GM10248 (cell line): ENCODE measurements around the gene TRAPPC6A.

Source experiments
- CTCF ChIA-PET: fragments of 300-600 bp; sonication (Branson Sonifier 250); formaldehyde crosslinking; extraction: SDS; loops from one replicate; lab custom pipeline; 2021; ENCODE audit warnings: antibody characterized with exemption; lab: Yijun Ruan, JAX
- POLR2A ChIA-PET: fragments of 350-650 bp; sonication (Branson Sonifier 250); formaldehyde crosslinking; extraction: SDS; loops from one replicate; lab custom pipeline; 2020; ENCODE audit warnings: antibody characterized with exemption; lab: Yijun Ruan, JAX
- DNase-seq: peaks from one replicate; pipeline ENCODE4 v3.0.0; 2012; ENCODE audit errors: extremely low spot score
- TF ChIP-seq, protein P1 (sequence below): IDR thresholded peaks from 2 replicates; pipeline ENCODE4 v1.5.1; 2012; ENCODE audit warnings: mild to moderate bottlenecking, low read depth; ENCODE audit errors: extremely low read depth, missing control alignments, control extremely low read depth

The TRAPPC6A gene

DNA sequence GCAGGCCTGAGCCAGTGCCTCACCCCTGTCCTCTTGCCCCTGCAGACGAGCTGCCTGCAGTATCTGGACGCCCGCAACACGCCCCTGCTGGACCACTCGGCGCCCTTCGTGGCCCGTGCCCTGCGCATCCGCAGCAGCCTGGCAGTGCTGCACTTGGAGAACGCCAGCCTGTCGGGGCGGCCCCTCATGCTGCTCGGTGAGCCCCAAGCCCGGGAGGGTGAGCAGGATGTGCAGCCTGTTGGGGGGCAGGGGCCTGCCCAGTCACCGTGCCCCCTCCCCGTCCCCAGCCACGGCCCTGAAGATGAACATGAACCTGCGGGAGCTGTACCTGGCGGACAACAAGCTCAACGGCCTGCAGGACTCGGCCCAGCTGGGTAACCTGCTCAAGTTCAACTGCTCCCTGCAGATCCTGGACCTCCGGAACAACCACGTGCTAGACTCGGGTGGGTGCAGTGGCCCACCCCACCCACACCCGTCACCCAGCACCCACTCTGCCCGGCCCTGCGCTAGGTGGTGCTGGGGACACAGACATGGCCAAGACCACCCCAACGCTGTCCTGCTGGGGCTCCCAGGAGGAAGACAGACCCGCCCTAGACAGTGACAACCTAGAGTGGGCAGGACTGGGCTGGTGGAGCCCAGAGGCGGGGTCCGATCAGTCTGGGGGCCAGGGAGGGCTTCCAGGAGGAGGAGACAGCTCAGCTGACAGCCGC lies 35.9 kb downstream of the TRAPPC6A start:
- ChIA-PET POLR2A (no interaction called here), CTCF (interaction anchor here (1.0 kb wide), 1 partner anchor 88 kb away, joined by 3 read pairs; no protein-coding TSS in a partner anchor)
- no peak for DNase-seq
- TF ChIP-seq, protein P1, sequence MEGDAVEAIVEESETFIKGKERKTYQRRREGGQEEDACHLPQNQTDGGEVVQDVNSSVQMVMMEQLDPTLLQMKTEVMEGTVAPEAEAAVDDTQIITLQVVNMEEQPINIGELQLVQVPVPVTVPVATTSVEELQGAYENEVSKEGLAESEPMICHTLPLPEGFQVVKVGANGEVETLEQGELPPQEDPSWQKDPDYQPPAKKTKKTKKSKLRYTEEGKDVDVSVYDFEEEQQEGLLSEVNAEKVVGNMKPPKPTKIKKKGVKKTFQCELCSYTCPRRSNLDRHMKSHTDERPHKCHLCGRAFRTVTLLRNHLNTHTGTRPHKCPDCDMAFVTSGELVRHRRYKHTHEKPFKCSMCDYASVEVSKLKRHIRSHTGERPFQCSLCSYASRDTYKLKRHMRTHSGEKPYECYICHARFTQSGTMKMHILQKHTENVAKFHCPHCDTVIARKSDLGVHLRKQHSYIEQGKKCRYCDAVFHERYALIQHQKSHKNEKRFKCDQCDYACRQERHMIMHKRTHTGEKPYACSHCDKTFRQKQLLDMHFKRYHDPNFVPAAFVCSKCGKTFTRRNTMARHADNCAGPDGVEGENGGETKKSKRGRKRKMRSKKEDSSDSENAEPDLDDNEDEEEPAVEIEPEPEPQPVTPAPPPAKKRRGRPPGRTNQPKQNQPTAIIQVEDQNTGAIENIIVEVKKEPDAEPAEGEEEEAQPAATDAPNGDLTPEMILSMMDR, result no peak

DNA sequence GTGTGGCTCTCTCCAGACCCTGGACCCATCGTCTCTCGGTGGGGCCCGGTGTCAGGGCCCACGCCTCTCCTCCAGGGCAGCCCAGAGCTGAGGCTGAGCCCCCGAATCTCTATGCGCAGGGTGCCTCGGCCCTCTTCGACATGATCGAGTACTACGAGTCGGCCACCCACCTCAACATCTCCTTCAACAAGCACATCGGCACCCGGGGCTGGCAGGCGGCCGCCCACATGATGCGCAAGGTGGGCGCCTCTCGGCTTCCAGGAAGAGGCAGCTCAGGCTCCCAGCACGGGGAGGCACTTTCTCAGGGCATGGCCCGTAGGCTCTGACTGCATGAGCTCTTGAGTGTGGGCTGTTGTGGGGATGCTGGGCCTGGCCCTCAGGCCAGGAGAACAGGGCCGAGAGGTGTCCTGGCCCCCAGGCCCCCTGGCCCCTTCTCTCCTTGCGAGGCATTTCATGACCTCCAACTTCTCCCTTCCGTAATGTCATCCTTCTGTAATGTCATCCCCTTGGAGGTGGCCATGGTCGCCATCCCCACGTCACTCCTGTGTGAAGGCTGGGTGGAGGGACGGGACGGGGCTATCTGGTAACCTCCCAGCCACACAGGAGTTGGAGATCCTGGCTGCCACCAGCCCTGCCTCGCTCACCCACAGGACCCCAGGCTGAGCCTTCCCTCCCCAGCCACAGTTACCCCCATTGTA lies 36.7 kb downstream of the TRAPPC6A start:
- ChIA-PET POLR2A (no interaction called here), CTCF (interaction anchor here (1.4 kb wide), 1 partner anchor 15 kb away, joined by 4 read pairs; no protein-coding TSS in a partner anchor)
- DNase-seq, result no peak
- TF ChIP-seq, protein P1, result no peak

DNA sequence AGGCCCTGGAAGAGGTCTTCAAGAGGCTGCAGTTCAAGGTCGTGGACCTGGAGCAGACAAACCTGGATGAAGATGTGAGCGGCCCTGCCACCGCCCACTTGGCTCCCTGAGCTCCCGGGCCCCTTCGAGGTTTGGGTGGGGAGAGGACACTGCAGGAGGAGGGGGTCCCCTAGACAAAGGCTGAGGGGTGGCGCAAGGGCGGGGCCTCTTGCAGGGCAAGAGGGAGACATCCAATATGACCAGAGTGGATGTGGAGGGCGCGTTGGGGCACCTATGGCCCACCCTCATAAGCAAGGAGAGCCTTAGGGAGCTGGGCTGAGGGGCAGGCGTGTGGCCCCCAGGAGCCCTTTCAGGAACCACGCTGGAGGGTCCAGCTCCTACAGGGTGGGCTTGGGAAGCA lies 37.5 kb downstream of the TRAPPC6A start:
- ChIA-PET CTCF (interaction anchor here (1.4 kb wide), 1 partner anchor 14 kb away, joined by 4 read pairs; no protein-coding TSS in a partner anchor), POLR2A (no interaction called here)
- TF ChIP-seq, protein P1, result no peak
- DNase-seq, result no peak

DNA sequence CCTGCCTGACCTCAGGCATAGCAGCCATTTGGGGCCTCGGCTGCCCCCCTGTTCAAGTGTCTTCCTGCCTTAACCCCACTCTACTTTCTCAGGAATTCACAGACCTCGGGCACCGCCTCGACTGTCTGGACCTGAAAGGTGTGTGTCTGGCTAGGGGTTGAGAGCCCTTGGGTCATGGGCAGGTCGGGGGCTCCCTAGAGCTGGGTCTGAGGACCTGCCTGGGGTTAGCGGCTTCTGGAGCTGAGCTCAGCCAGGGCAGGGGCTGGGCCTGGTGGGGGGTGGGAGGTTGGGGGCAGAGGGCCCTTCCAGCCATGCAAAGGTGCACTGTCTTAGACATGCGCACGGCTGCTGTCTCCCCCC lies 37.9 kb downstream of the TRAPPC6A start:
- POLR2A ChIA-PET, result no interaction called here
- TF ChIP-seq, protein P1, result no peak
- CTCF ChIA-PET, result interaction anchor here (1.4 kb wide), 1 partner anchor 14 kb away, joined by 4 read pairs; no protein-coding TSS in a partner anchor
- no peak for DNase-seq

DNA sequence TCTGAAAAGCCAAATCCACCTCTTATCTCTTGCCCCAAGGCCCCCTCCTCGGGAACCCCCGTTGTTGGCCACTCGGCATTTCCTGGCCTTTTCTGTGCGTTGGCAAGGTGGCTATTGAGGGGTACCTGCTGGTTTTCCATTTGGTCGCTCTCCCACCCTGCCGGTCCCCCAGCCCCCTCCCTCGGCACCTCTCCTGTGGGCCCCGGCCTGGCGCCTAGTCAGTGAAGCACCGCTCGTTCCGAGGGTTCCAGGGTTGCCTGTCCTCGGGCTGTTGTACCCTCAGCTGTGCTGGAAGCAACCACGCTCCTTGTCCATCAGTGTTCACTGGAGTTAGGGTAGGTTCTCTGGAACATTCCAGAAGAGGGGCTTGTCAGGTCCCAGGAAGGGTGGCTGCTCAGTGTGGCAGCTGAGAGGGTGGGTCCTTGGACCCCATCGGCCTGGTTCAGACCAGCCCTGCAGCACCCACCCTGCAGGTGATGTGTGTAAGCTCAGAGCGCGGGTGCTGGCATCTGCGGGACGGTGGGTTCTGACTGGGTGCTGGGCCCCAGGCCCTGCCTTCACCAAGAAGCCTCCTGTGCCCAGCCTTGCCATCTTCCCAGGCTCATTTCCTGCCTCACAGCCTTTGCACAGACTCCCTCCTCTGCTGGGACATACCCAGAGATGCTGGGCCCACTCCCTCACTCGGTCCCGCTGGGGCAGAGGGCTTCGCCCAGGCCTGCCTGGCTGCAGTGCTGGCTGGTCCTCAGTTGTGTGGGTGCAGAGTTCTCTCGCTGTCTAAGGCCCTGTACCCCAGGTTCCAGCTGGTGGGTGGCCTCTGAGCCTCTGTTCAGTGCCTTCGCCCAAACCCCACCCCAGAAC lies 38.5 kb downstream of the TRAPPC6A start:
- POLR2A ChIA-PET, result no interaction called here
- CTCF ChIA-PET, result interaction anchor here (1.4 kb wide), 1 partner anchor 13 kb away, joined by 4 read pairs; no protein-coding TSS in a partner anchor
- TF ChIP-seq, protein P1, result no peak
- DNase-seq, result no peak

DNA sequence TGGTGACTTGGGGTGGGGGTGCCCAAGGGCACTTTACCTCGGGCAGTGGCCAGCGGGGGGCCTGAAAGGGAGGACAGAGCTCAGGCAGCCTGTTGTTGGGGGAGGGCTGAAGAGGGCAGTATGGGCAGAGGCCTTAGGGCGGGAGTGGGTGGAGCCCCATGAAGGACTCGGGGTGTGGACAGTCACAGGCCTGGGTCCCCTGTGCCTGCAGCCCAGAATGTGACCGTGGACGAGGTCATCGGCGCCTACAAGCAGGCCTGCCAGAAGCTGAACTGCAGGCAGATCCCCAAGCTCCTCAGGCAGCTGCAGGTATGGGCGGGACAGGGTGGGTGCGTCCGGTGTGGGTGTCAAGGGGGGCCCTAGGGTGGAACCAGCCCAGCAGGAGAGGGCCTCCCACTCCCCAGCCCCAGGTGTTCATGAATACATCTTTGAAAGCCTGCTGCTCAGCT lies 39.7 kb downstream of the TRAPPC6A start:
- POLR2A ChIA-PET, result no interaction called here
- DNase-seq, result no peak
- CTCF ChIA-PET, result no interaction called here
- TF ChIP-seq, protein P1, result no peak
